Activated B cell treated with CpG ODN at 0.5 μM for 24 hours (primary cell): ENCODE measurements around the gene OPA1. TPM values are rescaled to one million over a fixed set of nuclear protein-coding genes. Genes with fewer than 3 reads are reported as not detected.

ENCODE experiments used
- ATAC-seq: fragments of 200-7000 bp; cut with Tn5 transposase; one replicate; pipeline ENCODE4 v1.10.0; 2021; ENCODE audit warnings: low read depth, mild to moderate bottlenecking, moderate library complexity
- CTCF ChIA-PET: fragments of 350-600 bp; sonication (Branson Sonifier 250); formaldehyde crosslinking; loops from one replicate; lab custom pipeline; 2021; ENCODE audit warnings: antibody characterized with exemption; lab: Charles Lee
- POLR2A ChIA-PET: fragments of 350-600 bp; sonication (Branson Sonifier 250); formaldehyde crosslinking; loops from one replicate; lab custom pipeline; 2021; ENCODE audit warnings: antibody characterized with exemption; lab: Charles Lee
- DNase-seq: peaks from one replicate; pipeline ENCODE4 v3.0.0; 2022
- H3K27ac Mint-ChIP-seq: one replicate; pipeline ENCODE4 v1.8.0; 2020; ENCODE audit warnings: mixed read lengths
- H3K27me3 Mint-ChIP-seq: one replicate; pipeline ENCODE4 v1.8.0; 2021; ENCODE audit warnings: mixed read lengths
- H3K36me3 Mint-ChIP-seq: one replicate; pipeline ENCODE4 v1.8.0; 2021; ENCODE audit warnings: low read depth, mixed read lengths
- H3K4me1 Mint-ChIP-seq: one replicate; pipeline ENCODE4 v1.8.0; 2021; ENCODE audit warnings: mixed read lengths
- H3K4me3 Mint-ChIP-seq: one replicate; pipeline ENCODE4 v1.8.0; 2020; ENCODE audit warnings: mild to moderate bottlenecking, mixed read lengths
- H3K9me3 Mint-ChIP-seq: one replicate; pipeline ENCODE4 v1.8.0; 2020; ENCODE audit warnings: mixed read lengths
- CTCF ChIP-seq: fragments of 200-600 bp; IDR thresholded peaks from one replicate; pipeline ENCODE4 v1.8.0; 2022; ENCODE audit warnings: antibody characterized with exemption, mild to moderate bottlenecking
- intact Hi-C: fragments of 100-400 bp; cut with micrococcal nuclease; formaldehyde crosslinking; loops from one replicate; pipeline ENCODE4 v1.15.1; 2024
- total RNA-seq: library from RNA; stranded (reverse); gene quantifications from 2 replicates; pipeline ENCODE4 v1.2.3, GENCODE V29; 2022

Gene OPA1
- total RNA-seq, 1 donor from 2014 or later: 80.6 TPM

GRCh38 chr3:193728429-193729087 is 135.6 kb downstream of the OPA1 start:
- CTCF ChIA-PET: no interaction called here
- no peak overlapping the region for H3K27ac Mint-ChIP-seq

GRCh38 chr3:193729088-193729465 is 136.1 kb downstream of the OPA1 start:
- Mint-ChIP-seq H3K4me3 (no peak overlapping the region), H3K27ac (no peak overlapping the region), H3K27me3 (no peaks in the 10 kb centered on the region)

More at GRCh38 chr3:193728429-193729087, 135.6 kb downstream of the OPA1 start:
- no peaks in the 10 kb centered on the region for H3K36me3 Mint-ChIP-seq
- no peaks in the 10 kb centered on the region for H3K9me3 Mint-ChIP-seq
- ATAC-seq (no peak), DNase-seq (no peak)
- POLR2A ChIA-PET: no interaction called here
- TF ChIP-seq CTCF: no peak
- intact Hi-C loops: no loop called here
- no peak overlapping the region for H3K4me3 Mint-ChIP-seq
- H3K27me3 Mint-ChIP-seq: no peaks in the 10 kb centered on the region
- peaks cover 8% of the 10 kb centered on the region for H3K4me1 Mint-ChIP-seq

GRCh38 chr3:193729601-193730000 is 136.6 kb downstream of the OPA1 start:
- Mint-ChIP-seq H3K27ac (no peak overlapping the region), H3K27me3 (no peaks in the 10 kb centered on the region), H3K9me3 (no peaks in the 10 kb centered on the region), H3K4me3 (no peak overlapping the region), H3K4me1 (peaks cover 8% of the 10 kb centered on the region), H3K36me3 (no peaks in the 10 kb centered on the region)
- POLR2A ChIA-PET: no interaction called here
- intact Hi-C loops: no loop called here
- ATAC-seq (no peak), DNase-seq (no peak)
- TF ChIP-seq CTCF: no peak
- CTCF ChIA-PET: no interaction called here

More at GRCh38 chr3:193729088-193729465, 136.1 kb downstream of the OPA1 start:
- Mint-ChIP-seq H3K9me3 (no peaks in the 10 kb centered on the region), H3K36me3 (no peaks in the 10 kb centered on the region), H3K4me1 (peaks cover 8% of the 10 kb centered on the region)
- TF ChIP-seq CTCF: no peak
- intact Hi-C loops: no loop called here
- ATAC-seq (no peak), DNase-seq (no peak)
- CTCF ChIA-PET: no interaction called here
- POLR2A ChIA-PET: no interaction called here

GRCh38 chr3:193730511-193730910 is 137.5 kb downstream of the OPA1 start:
- intact Hi-C loops: no loop called here
- Mint-ChIP-seq H3K4me3 (no peak overlapping the region), H3K27ac (no peak overlapping the region), H3K36me3 (no peaks in the 10 kb centered on the region), H3K9me3 (no peaks in the 10 kb centered on the region), H3K27me3 (no peaks in the 10 kb centered on the region), H3K4me1 (peaks cover 8% of the 10 kb centered on the region)
- DNase-seq (no peak), ATAC-seq (no peak)
- no peak for TF ChIP-seq CTCF
- ChIA-PET CTCF (no interaction called here), POLR2A (no interaction called here)

- DNase-seq (no peak), ATAC-seq (no peak)
- no peak overlapping the region for H3K27ac Mint-ChIP-seq
- peaks cover 8% of the 10 kb centered on the region for H3K4me1 Mint-ChIP-seq
- H3K9me3 Mint-ChIP-seq: no peaks in the 10 kb centered on the region
- H3K36me3 Mint-ChIP-seq: no peaks in the 10 kb centered on the region
- ChIA-PET CTCF (no interaction called here), POLR2A (no interaction called here)
- H3K27me3 Mint-ChIP-seq: no peaks in the 10 kb centered on the region
- no peak for TF ChIP-seq CTCF
- H3K4me3 Mint-ChIP-seq: no peak overlapping the region
- intact Hi-C loops: no loop called here
Measured at GRCh38 chr3:193730976-193731375, 138.0 kb downstream of the OPA1 start.
